Liver (tissue), 9 donors: ENCODE data around the gene WNT3A. TPM values are rescaled to one million over a fixed set of nuclear protein-coding genes. Genes with fewer than 3 reads are reported as not detected.

Experiments
- DNase-seq: peaks from one replicate; pipeline ENCODE4 v3.0.0-alpha.2; 2017; ENCODE audit warnings: low spot score
- H3K27ac ChIP-seq, 2 donors: one replicate each; pipeline ENCODE4 v1.7.0; 2013; ENCODE audit warnings: inconsistent platforms in 2 of 2, low read length in 2 of 2, control low read depth in 1 of 2, low read depth in 1 of 2, mild to moderate bottlenecking in 1 of 2
- H3K27me3 ChIP-seq, 4 donors: one replicate each; pipeline versions ENCODE4 v1.6.1 to v1.7.0; 2013; ENCODE audit warnings: low read length in 3 of 4, inconsistent platforms in 1 of 4, mild to moderate bottlenecking in 1 of 4, moderate library complexity in 1 of 4; ENCODE audit not compliant: control insufficient read depth in 4 of 4, insufficient read depth in 4 of 4
- H3K36me3 ChIP-seq, 4 donors: one replicate each; pipeline versions ENCODE4 v1.6.1 to v1.7.0; 2013; ENCODE audit warnings: low read length in 3 of 4, mild to moderate bottlenecking in 3 of 4, low read depth in 1 of 4, moderate library complexity in 1 of 4; ENCODE audit not compliant: control insufficient read depth in 4 of 4, insufficient read depth in 3 of 4
- H3K4me1 ChIP-seq, 4 donors: one replicate each; pipeline versions ENCODE4 v1.6.1 to v1.7.0; 2013; ENCODE audit warnings: low read length in 3 of 4, mild to moderate bottlenecking in 3 of 4, moderate library complexity in 1 of 4; ENCODE audit not compliant: control insufficient read depth in 4 of 4, insufficient read depth in 4 of 4
- H3K4me3 ChIP-seq, 3 donors: one replicate each; pipeline versions ENCODE4 v1.6.1 to v1.7.0; 2013; ENCODE audit warnings: low read length in 3 of 3, control low read depth in 1 of 3, low read depth in 1 of 3, mild to moderate bottlenecking in 1 of 3
- H3K9ac ChIP-seq, 2 donors: one replicate each; pipeline ENCODE4 v1.7.0; 2013; ENCODE audit warnings: low read length in 2 of 2, mild to moderate bottlenecking in 2 of 2, moderate library complexity in 2 of 2, control low read depth in 1 of 2, low read depth in 1 of 2
- H3K9me3 ChIP-seq, 4 donors: one replicate each; pipeline versions ENCODE4 v1.6.1 to v1.7.0; 2013; ENCODE audit warnings: low read length in 3 of 4; ENCODE audit not compliant: control insufficient read depth in 4 of 4
- ATF3 ChIP-seq: IDR thresholded peaks from 2 replicates; pipeline ENCODE4 v1.6.1; 2016; ENCODE audit warnings: antibody characterized with exemption
- EGR1 ChIP-seq, 2 donors: IDR thresholded peaks; 2 replicates each; pipeline ENCODE4 v1.6.1; 2016 to 2018; ENCODE audit warnings: antibody characterized with exemption in 2 of 2, low read depth in 2 of 2
- FOXA2 ChIP-seq: IDR thresholded peaks from 2 replicates; pipeline ENCODE4 v1.6.1; 2016; ENCODE audit warnings: antibody characterized with exemption
- GABPA ChIP-seq, 2 donors: IDR thresholded peaks in 1 of 2; conservative IDR thresholded peaks in 1 of 2; 2 replicates each; pipeline ENCODE4 v1.6.1; 2016; ENCODE audit warnings: antibody characterized with exemption in 2 of 2, mild to moderate bottlenecking in 1 of 2, moderate library complexity in 1 of 2
- HNF4A ChIP-seq, 2 donors: conservative IDR thresholded peaks; 2 replicates each; pipeline ENCODE4 v1.6.1; 2016; ENCODE audit warnings: antibody characterized with exemption in 2 of 2, mild to moderate bottlenecking in 2 of 2
- HNF4G ChIP-seq: IDR thresholded peaks from 2 replicates; pipeline ENCODE4 v1.6.1; 2016; ENCODE audit warnings: antibody characterized with exemption
- MAX ChIP-seq: IDR thresholded peaks from 2 replicates; pipeline ENCODE4 v1.6.1; 2016; ENCODE audit warnings: antibody characterized with exemption
- NR2F2 ChIP-seq: IDR thresholded peaks from 2 replicates; pipeline ENCODE4 v1.6.1; 2016; ENCODE audit warnings: antibody characterized with exemption
- RAD21 ChIP-seq, 2 donors: IDR thresholded peaks; 2 replicates each; pipeline ENCODE4 v1.6.1; 2016; ENCODE audit warnings: antibody characterized with exemption in 2 of 2, mild to moderate bottlenecking in 2 of 2
- REST ChIP-seq: IDR thresholded peaks from 2 replicates; pipeline ENCODE4 v1.6.1; 2016; ENCODE audit warnings: antibody characterized with exemption, mild to moderate bottlenecking
- RXRA ChIP-seq, 2 donors: IDR thresholded peaks; 2 replicates each; pipeline ENCODE4 v1.6.1; 2017 to 2018; ENCODE audit warnings: antibody characterized with exemption in 2 of 2, mild to moderate bottlenecking in 1 of 2
- SP1 ChIP-seq: IDR thresholded peaks from 2 replicates; pipeline ENCODE4 v1.6.1; 2018; ENCODE audit warnings: antibody characterized with exemption, mild to moderate bottlenecking
- TAF1 ChIP-seq: conservative IDR thresholded peaks from 2 replicates; pipeline ENCODE4 v1.6.1; 2016; ENCODE audit warnings: antibody characterized with exemption, mild to moderate bottlenecking
- YY1 ChIP-seq: IDR thresholded peaks from 2 replicates; pipeline ENCODE4 v1.6.1; 2016; ENCODE audit warnings: antibody characterized with exemption, mild to moderate bottlenecking
- WGBS: extraction: QIAGEN DNeasy Blood & Tissue Kit; methylation state at CpG from one replicate; pipeline ENCODE4 v1.1.7; 2013; 5-methylcytosine and 5-hydroxymethylcytosine counted together
- polyA plus RNA-seq, 2 donors: library from polyadenylated mRNA; stranded (reverse) in 1 of 2; unstranded in 1 of 2; fragments of 200-250 nt in 1 of 2; fragments of >200 nt in 1 of 2; fragmentation: Nextera tagmentation in 1 of 2; extraction: Ambion mirVana in 1 of 2; gene quantifications; one replicate each; pipeline versions ENCODE4 v1.2.1 to v1.2.3, GENCODE V29; 2013 to 2015
- total RNA-seq, 2 donors: library from RNA; depleted of rRNA; stranded (reverse); fragments of >200 nt; gene quantifications; one replicate each; pipeline ENCODE4 v1.2.3, GENCODE V29; 2014
- donor health status: healthy.
- donor health status: healthy.
- donor health status: healthy.
- donor health status: healthy.
- donor health status: healthy.

Gene WNT3A
- total and polyA plus RNA-seq, 4 donors, result not detected

- TF ChIP-seq REST, result no peak
Measured at GRCh38 chr1:228032041-228032440, 25.2 kb downstream of the WNT3A start (continued).

GRCh38 chr1:228033376-228033775 lies 26.6 kb downstream of the WNT3A start:
- Histone ChIP-seq H3K4me3 (no peak overlapping the region), H3K27me3 (peaks cover 0 to 5% (median under 1%) of the 10 kb centered on the region in 4 donors), H3K4me1 (peaks cover 0 to 8% (median 4%) of the 10 kb centered on the region in 4 donors), H3K9me3 (no peaks in the 10 kb centered on the region), H3K9ac (no peak overlapping the region), H3K27ac (no peak overlapping the region), H3K36me3 (no peaks in the 10 kb centered on the region)
- 70% methylated on average over 2 of the region's 2 CpGs for WGBS
- TF ChIP-seq SP1 (no peak), REST (no peak), HNF4G (no peak), NR2F2 (no peak), HNF4A (conservative IDR thresholded peaks at IDR 0.05) (no peak), FOXA2 (no peak), MAX (no peak), EGR1 (IDR thresholded peaks at IDR 0.05; ENCODE audit: low read depth in 2 of 2) (no peak)
- no peak for DNase-seq

- Histone ChIP-seq H3K36me3 (no peaks in the 10 kb centered on the region), H3K27ac (no peak overlapping the region), H3K27me3 (peaks cover 0 to 5% (median 0%) of the 10 kb centered on the region in 4 donors), H3K9me3 (no peaks in the 10 kb centered on the region), H3K4me1 (peaks cover 0 to 8% (median 4%) of the 10 kb centered on the region in 4 donors), H3K4me3 (no peak overlapping the region), H3K9ac (no peak overlapping the region)
- DNase-seq, result no peak
- 86% methylated on average over 16 of the region's 16 CpGs for WGBS
- TF ChIP-seq GABPA (IDR thresholded peaks at IDR 0.05 in 1 of 2, conservative IDR thresholded peaks at IDR 0.05 in 1 of 2), result no peak
- TF ChIP-seq YY1, result no peak
- TF ChIP-seq TAF1, result no peak
- no peak for TF ChIP-seq EGR1 (IDR thresholded peaks at IDR 0.05; ENCODE audit: low read depth in 2 of 2)
- no peak for TF ChIP-seq RAD21 (IDR thresholded peaks at IDR 0.05)
- TF ChIP-seq RXRA (IDR thresholded peaks at IDR 0.05), result no peak
- no peak for TF ChIP-seq MAX
- no peak for TF ChIP-seq FOXA2
- TF ChIP-seq HNF4G, result no peak
- no peak for TF ChIP-seq REST
- no peak for TF ChIP-seq ATF3
Measured at GRCh38 chr1:228034954-228035837, 28.4 kb downstream of the WNT3A start.
